GM12873 (cell line): ENCODE measurements around the gene SLC16A13.

ENCODE experiments used
- CTCF ChIP-seq: IDR thresholded peaks from 2 replicates; pipeline ENCODE4 v1.5.1; 2012; ENCODE audit warnings: low read depth, mild to moderate bottlenecking, moderate library complexity, low read length, control low read depth; ENCODE audit not compliant: insufficient read depth; ENCODE audit errors: missing control alignments

Gene SLC16A13

GRCh38 chr17:7020894-7021664 is 14.7 kb upstream of the SLC16A13 start:
- TF ChIP-seq CTCF, result no peak

GRCh38 chr17:7021993-7022778 is 13.6 kb upstream of the SLC16A13 start:
- TF ChIP-seq CTCF, result peak; percentile 93

DNA sequence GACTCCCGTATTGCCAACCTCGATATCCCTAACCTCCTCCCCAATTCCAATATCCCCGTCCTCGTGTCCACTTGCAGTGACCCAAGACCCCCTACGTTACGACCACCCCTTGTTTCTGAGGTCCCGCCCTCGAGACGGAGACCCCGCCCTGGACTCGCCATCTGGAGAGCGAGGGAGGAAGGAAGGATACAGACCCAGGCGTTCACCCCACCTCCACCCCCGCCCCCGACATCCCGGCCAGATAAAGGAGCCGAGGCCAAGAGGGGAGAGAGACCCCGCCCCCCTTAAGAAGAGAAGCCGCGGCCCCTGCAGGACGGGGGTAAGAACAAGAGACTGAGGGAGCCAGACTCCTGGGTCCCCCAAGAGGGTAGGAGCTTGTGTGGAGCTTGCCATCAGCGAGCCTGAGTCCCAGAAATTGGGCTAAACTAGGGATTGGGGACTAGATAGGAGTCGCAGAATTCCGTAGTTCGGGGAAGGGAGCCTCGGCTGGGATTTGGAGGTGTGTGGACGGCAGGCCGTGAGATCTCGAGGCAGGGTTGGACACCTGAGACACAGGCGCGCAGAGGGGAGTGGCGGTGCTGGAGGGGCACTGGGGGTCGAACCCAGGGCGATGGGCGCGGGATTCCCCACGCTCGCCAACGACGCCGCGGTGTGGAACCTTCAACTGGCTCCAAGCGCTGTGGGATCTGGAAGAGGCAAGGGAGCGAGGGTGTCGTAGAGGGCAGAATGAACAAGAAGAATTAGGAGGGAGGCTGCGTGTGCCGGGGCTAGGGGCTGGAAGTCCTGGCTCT is 12.8 kb upstream of the SLC16A13 start, which contains the start of gene BCL6B:
Gene BCL6B, plus strand, starts transcription at position 270 of the 791 bp plus-strand sequence. CDS start 622 bp downstream, outside the sequence.
- no peak for TF ChIP-seq CTCF

DNA sequence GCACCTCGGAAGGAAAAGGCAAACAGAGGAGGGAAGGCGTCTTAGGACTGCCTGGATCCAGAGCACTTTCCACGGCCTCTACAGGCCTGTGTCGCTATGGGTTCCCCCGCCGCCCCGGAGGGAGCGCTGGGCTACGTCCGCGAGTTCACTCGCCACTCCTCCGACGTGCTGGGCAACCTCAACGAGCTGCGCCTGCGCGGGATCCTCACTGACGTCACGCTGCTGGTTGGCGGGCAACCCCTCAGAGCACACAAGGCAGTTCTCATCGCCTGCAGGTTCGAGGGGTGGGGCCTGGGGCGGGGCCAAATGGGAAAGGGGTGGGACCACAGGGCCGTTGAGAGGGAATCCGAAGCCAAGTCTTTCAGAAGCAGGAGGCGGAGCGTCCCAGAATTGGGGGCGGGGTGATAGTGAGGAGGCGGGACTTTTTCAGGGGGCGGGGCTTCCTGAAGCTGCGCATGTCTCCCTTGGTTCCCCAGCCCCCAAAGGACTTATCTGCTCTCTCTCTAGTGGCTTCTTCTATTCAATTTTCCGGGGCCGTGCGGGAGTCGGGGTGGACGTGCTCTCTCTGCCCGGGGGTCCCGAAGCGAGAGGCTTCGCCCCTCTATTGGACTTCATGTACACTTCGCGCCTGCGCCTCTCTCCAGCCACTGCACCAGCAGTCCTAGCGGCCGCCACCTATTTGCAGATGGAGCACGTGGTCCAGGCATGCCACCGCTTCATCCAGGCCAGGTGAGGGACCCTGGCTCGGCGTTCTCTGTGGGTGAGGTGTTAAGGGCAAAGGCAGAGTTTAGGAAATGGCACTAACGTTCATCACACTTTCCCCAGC is 12.0 kb upstream of the SLC16A13 start:
- no peak for TF ChIP-seq CTCF

GRCh38 chr17:7024402-7024785 is 11.4 kb upstream of the SLC16A13 start:
- no peak for TF ChIP-seq CTCF

- no peak for TF ChIP-seq CTCF
These were observed 10.6 kb upstream of the SLC16A13 start for GRCh38 chr17:7025245-7025644.
